ENCODE results near the gene GAGE13. TPM values are rescaled to one million over a fixed set of nuclear protein-coding genes. Genes with fewer than 3 reads are reported as not detected.

The GAGE13 gene
- not detected in 2 replicates for total RNA-seq

GRCh38 chrX:49331282-49331681 is at the start of gene GAGE13:
Gene GAGE13 (plus strand): TSS chrX:49331582. CDS start chrX:49332738, 1,156 bp downstream.

DNA sequence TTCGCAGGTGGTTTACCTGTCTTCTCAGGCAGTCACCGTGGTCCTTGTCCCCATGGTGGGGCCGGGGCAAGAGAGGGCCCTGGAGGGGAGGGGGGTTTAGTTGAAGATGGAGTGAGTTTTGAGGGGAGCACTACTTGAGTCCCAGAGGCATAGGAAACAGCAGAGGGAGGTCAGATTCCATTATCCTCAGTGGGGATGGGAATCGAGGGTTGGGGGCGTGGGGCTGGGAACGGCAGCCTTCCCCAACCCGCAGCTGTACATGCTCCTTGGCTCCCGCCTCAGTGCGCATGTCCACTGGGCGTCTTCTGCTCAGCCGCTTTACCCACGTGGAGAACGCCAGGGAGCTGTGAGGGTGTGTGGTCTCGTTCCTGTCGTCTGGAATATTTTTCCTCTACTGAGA is 28.0 kb upstream of the GAGE13 start, which contains the start of gene GAGE10:
TSS of gene GAGE10 (plus strand) at position 301 of the 400 bp plus-strand sequence. CDS start 1,214 bp downstream, outside the sequence.

DNA sequence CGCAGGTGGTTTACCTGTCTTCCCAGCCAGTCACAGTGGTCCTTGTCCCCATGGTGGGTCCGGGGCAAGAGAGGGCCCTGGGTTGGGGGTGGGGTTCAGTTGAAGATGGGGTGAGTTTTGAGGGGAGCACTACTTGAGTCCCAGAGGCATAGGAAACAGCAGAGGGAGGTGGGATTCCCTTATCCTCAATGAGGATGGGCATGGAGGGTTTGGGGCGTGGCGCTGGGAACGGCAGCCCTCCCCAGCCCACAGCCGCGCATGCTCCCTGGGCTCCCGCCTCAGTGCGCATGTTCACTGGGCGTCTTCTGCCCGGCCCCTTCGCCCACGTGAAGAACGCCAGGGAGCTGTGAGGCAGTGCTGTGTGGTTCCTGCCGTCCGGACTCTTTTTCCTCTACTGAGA is 9.6 kb upstream of the GAGE13 start, which contains the start of gene GAGE12J:
TSS of gene GAGE12J (plus strand) at position 301 of the 400 bp plus-strand sequence. CDS start 1,157 bp downstream, outside the sequence.

Other genes with a start within 250 kb of the GAGE13 start
- gene GPKOW, start 207.8 kb upstream of the GAGE13 start, total RNA-seq = 10.7 and 14.9 TPM in 2 replicates
- gene MAGIX, start 168.8 kb upstream of the GAGE13 start, total RNA-seq = 0.73 and 0.98 TPM in 2 replicates
- 49.5 and 73.1 TPM in 2 replicates for gene PLP2, start 159.7 kb upstream of the GAGE13 start, total RNA-seq
- gene PRICKLE3, start 145.2 kb upstream of the GAGE13 start, total RNA-seq = 7.0 and 7.6 TPM in 2 replicates
- gene SYP, start 131.4 kb upstream of the GAGE13 start, total RNA-seq = 0.20 and 0.37 TPM in 2 replicates
- not detected in 2 replicates for gene CACNA1F, start 98.2 kb upstream of the GAGE13 start, total RNA-seq
- gene CCDC22, start 96.1 kb upstream of the GAGE13 start, total RNA-seq = 13.6 and 17.8 TPM in 2 replicates
- gene FOXP3, start 66.9 kb upstream of the GAGE13 start, total RNA-seq = 0.37 TPM in 1 of 2 replicates, not detected in the other
- gene PPP1R3F, start 61.8 kb upstream of the GAGE13 start, total RNA-seq = 1.6 and 1.8 TPM in 2 replicates
- gene GAGE10, start 27.9 kb upstream of the GAGE13 start, total RNA-seq = not detected in 2 replicates
- not detected in 2 replicates for gene GAGE12J, start 9.5 kb upstream of the GAGE13 start, total RNA-seq
- not detected in 2 replicates for gene GAGE12C, start 200.6 kb downstream of the GAGE13 start, total RNA-seq
- not detected in 2 replicates for gene GAGE12D, start 210.2 kb downstream of the GAGE13 start, total RNA-seq
- gene GAGE12E, start 219.7 kb downstream of the GAGE13 start, total RNA-seq = not detected in 2 replicates
- not detected in 2 replicates for gene GAGE12F, start 229.3 kb downstream of the GAGE13 start, total RNA-seq
- not detected in 2 replicates for gene GAGE12G, start 238.8 kb downstream of the GAGE13 start, total RNA-seq
- not detected in 2 replicates for gene GAGE12H, start 248.4 kb downstream of the GAGE13 start, total RNA-seq